Spleen (tissue), 7 donors: ENCODE data around the gene LGI4.

Experiments
- CTCF ChIP-seq, 11 experiments: fragments of 200-600 bp in 7 of 11; fragments of 450-650 bp in 4 of 11; sonication (generic) in 4 of 11; IDR thresholded peaks in 8 of 11; conservative IDR thresholded peaks in 3 of 11; 1 replicate in 7 of 11; 2 replicates in 4 of 11; pipeline versions ENCODE4 v1.4.0 to v1.8.0; 2016 to 2021; ENCODE audit warnings: antibody characterized with exemption in 11 of 11, inconsistent platforms in 4 of 11, mild to moderate bottlenecking in 1 of 11
- POLR2A ChIP-seq, 3 donors: fragments of 450-650 bp; IDR thresholded peaks; one replicate each; pipeline ENCODE4 v1.5.1; 2017; ENCODE audit warnings: antibody characterized with exemption in 3 of 3, mild to moderate bottlenecking in 1 of 3
- POLR2AphosphoS5 ChIP-seq, 3 donors: sonication (generic); formaldehyde crosslinking; IDR thresholded peaks; one replicate each; pipeline ENCODE4 v1.5.1; 2017; ENCODE audit warnings: antibody characterized with exemption in 3 of 3
- donor health status: DM: no; HTN: no; CAD: no; lungs with moderate emphysema.
- donor health status: DM: no; HTN: no; CAD: no.
- donor health status: DM: no; HTN: no; CAD: no.

GRCh38 chr19:35177377-35178274 lies 42.8 kb upstream of the LGI4 start:
- TF ChIP-seq CTCF (IDR thresholded peaks at IDR 0.05 in 8 of 11, conservative IDR thresholded peaks at IDR 0.05 in 3 of 11) (no peak), POLR2AphosphoS5 (IDR thresholded peaks at IDR 0.05) (no peak), POLR2A (IDR thresholded peaks at IDR 0.05) (no peak)
